Skin epidermis (tissue), 12 donors: Measurements from ENCODE around the gene CMTM4.
A peak's percentile ranks its signal among the peaks of the same experiment; 100 is the strongest.
"Not testable (repeated sequence)": the region's sequence is repeated elsewhere in the genome, so short reads cannot be mapped to it uniquely, and the experiment has no call there.

Experiments used
- H3K27ac ChIP-seq, 21 experiments: fragments of 200-600 bp; sonication (generic) in 11 of 21; one replicate each; pipeline ENCODE4 v1.5.0; 2020; ENCODE audit warnings: mild to moderate bottlenecking in 3 of 21, inconsistent platforms in 2 of 21, moderate library complexity in 2 of 21
- H3K4me3 ChIP-seq, 7 experiments: fragments of 200-600 bp; sonication (generic) in 2 of 7; one replicate each; pipeline ENCODE4 v1.5.0; 2020; ENCODE audit warnings: inconsistent platforms in 2 of 7, mild to moderate bottlenecking in 2 of 7, moderate library complexity in 1 of 7

Gene CMTM4

GRCh38 chr16:66623755-66624154 lies 72.8 kb downstream of the CMTM4 start:
- no peak overlapping the region for H3K4me3 ChIP-seq
- no peak overlapping the region for H3K27ac ChIP-seq

- Histone ChIP-seq H3K4me3 (no peak overlapping the region), H3K27ac (no peak overlapping the region)
These were observed 73.7 kb downstream of the CMTM4 start for GRCh38 chr16:66622863-66623262.

DNA sequence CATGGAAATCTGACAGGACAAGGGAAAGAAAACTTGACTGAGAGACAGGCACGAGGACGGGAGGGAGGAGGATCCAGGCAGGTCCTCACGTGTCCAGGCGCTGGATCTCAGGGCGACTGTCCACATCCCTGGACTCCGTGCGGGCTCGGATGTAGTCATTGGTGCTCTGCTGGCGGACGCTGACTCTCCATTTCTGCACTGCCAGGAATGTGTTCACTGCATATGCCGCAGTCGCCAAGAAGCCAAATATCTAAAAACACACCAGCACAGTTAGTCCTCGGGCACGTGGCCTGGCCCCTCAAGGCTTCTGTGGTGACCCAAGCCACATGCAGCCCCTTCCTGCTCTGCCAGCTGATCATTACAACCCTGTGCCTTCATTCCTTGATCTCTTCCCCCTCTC lies 74.6 kb downstream of the CMTM4 start:
- Histone ChIP-seq H3K27ac (peak overlapping the region in 2 of 21 experiments; percentile 4 to 5), H3K4me3 (no peak overlapping the region)

GRCh38 chr16:66620429-66620795 lies 76.1 kb downstream of the CMTM4 start:
- Histone ChIP-seq H3K4me3 (no peak overlapping the region), H3K27ac (peak overlapping the region in 7 of 21 experiments; percentile 38 to 80 (median 62))

GRCh38 chr16:66619534-66620428 lies 76.8 kb downstream of the CMTM4 start:
- H3K27ac ChIP-seq: peak overlapping the region in 15 of 21 experiments; percentile 41 to 80 (median 62)
- no peak overlapping the region for H3K4me3 ChIP-seq

DNA sequence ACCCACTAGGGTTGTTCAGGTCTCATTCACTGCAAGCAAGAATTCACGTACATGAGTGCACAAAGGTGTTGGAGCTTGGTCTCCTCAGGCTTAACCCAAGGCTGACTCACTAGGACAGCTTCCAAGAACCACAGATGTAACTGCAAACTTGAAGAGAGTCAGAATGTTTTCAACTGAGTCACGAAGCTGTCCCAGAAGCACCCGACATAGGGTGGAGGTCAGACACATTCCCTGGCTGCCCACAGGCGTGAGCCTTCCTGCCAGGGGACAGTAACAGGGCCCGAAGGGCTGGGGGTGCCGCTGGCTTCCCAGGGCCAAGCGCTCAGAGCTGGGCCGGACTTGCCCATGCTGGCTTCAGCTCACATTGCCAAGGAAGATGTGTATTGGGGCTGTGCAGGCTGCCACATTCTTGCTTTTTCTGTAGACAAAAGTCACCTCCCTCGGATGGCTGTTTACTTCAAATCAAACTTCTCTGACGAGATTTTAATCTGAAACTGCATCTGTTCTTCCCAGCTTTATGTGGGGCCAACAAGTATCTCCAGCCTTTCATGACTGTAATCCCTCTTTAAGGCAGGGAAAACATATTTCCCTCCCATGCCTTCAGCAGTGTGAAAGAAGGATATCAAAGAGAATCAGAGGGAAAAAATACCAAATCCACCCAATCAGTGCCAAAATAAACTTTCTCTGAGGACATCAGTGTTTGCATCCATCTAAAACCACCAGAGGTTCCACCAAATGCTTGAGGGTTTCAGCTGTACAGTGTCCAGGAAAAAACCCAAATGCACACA lies 77.8 kb downstream of the CMTM4 start:
- no peak overlapping the region for H3K4me3 ChIP-seq
- H3K27ac ChIP-seq: peak overlapping the region in 18 of 21 experiments; percentile 22 to 80 (median 58)

- Histone ChIP-seq H3K4me3 (no peak overlapping the region), H3K27ac (peak overlapping the region in 15 of 21 experiments; percentile 7 to 79 (median 56))
These were observed 78.8 kb downstream of the CMTM4 start for GRCh38 chr16:66617728-66618127.

- Histone ChIP-seq H3K4me3 (no peak overlapping the region), H3K27ac (peak overlapping the region in 3 of 21 experiments; percentile 51 to 79 (median 71))
These were observed 79.5 kb downstream of the CMTM4 start for GRCh38 chr16:66617010-66617434.

DNA sequence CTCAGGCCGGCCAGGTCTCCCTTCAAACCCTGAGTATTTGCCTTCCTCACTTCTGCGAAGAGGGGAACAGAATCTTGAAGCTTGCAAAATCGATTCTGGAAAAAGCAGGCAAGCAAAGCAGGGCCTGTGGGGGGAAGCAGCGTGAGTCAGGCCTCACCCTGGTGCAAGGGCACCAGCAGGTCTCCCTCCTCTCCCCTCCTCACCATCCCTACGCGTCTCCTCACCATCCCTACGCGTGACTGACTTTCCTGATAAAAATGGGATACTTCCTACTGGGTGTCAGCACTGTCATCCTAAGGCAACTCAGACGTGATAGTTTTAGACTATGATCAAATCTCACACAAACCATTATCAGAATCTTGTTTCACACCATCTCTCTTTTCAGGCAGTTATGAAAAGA lies 80.0 kb downstream of the CMTM4 start:
- Histone ChIP-seq H3K4me3 (no peak overlapping the region), H3K27ac (no peak overlapping the region)

DNA sequence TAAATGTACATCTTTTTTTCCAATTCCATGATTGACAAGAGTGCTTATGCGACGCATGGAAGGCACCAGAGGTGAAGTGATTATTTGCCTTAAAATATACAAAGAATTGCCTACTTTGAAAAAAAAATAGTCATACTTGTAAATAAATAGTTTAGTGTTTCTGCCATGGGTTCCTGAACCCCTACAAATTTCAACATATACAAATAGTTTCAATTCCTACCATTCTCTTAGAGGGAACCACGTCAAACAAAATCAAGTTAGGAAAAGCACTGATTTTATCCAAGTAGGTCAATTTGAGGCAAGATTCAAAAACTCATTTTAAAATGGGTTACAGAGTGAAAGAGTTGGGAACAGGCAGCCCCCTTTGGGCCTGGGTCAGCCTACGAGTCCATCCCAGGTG lies 80.4 kb downstream of the CMTM4 start:
- H3K27ac ChIP-seq: no peak overlapping the region
- no peak overlapping the region for H3K4me3 ChIP-seq

DNA sequence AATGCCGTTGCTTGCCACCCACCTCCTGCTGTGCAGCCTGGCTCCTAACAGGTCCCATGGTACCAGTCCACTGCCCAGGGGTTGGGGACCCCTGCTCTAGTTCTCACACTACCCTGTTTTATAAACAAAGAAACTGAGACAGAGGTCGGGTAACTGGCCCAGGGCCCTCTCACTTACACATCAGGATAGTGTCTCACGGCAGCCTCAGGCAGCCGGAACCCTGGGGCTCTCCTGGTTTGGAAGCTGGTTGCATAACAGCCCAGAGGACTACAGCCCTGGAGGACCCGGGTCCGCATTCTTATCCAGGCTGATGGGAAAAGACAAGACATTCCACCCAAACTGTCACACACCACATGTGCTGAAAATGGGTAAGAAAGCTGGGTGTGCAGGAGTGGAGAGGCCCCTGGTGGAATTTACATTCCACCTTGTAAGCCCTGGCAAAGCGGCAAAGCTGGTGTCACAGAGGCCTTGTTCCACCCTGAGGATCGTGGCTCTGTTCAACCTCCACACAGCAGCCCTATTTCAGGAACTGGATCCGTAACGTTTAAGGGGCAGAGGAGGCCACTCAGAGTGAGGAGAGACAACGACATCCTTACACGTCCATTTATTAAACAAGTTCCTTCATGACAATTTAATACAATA lies 82.3 kb downstream of the CMTM4 start:
- H3K4me3 ChIP-seq: no peak overlapping the region
- H3K27ac ChIP-seq: no peak overlapping the region

DNA sequence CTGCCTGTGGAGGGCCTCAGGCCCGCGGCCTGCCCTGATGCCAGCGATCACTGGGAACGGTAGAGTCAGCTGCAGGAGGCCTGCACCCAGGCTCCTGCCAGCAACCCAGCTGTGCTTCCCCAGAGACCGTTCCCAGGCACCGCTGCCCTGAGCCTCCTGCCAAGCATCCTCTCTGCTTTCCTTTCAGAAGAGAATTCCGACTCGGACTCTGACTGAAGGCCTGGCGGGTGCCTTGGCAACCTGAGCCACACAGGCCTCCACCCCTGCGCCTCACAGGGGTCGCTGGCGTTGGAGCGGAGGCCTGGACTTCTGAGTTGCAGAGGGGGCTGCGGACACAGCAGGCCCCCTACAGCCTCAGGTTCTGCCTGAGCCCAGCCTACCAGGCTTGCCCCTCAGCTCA lies 84.1 kb downstream of the CMTM4 start:
- H3K27ac ChIP-seq: no peak overlapping the region

DNA sequence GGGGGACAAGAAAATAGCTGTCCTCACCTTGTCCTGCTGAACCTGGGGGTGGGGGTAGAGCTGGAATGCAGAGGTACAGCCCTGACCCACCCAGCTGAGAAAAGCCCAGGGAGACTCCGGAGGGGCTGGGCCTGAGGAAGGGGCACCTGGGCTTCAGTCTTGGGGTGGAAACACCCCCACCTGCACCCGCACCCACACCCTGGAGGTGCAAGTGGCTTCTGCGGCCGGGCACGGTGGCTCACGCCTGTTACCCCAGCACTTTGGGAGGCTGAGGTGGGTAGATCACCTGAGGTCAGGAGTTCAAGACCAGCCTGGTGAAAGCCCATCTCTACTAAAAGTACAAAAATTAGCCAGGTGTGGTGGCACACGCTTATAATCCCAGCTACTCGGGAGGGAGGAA lies 84.6 kb downstream of the CMTM4 start:
- H3K27ac ChIP-seq, H3K4me3 ChIP-seq: not testable (repeated sequence)

More for the DNA sequence above, 84.1 kb downstream of the CMTM4 start:
- H3K4me3 ChIP-seq: no peak overlapping the region

GRCh38 chr16:66610111-66610820 lies 86.3 kb downstream of the CMTM4 start:
- no peak overlapping the region for H3K4me3 ChIP-seq
- H3K27ac ChIP-seq: peak overlapping the region in 4 of 21 experiments; percentile 11 to 44 (median 28)

GRCh38 chr16:66609139-66609510 lies 87.4 kb downstream of the CMTM4 start:
- Histone ChIP-seq H3K4me3 (no peak overlapping the region), H3K27ac (peak overlapping the region in 9 of 21 experiments; percentile 4 to 68 (median 35))

DNA sequence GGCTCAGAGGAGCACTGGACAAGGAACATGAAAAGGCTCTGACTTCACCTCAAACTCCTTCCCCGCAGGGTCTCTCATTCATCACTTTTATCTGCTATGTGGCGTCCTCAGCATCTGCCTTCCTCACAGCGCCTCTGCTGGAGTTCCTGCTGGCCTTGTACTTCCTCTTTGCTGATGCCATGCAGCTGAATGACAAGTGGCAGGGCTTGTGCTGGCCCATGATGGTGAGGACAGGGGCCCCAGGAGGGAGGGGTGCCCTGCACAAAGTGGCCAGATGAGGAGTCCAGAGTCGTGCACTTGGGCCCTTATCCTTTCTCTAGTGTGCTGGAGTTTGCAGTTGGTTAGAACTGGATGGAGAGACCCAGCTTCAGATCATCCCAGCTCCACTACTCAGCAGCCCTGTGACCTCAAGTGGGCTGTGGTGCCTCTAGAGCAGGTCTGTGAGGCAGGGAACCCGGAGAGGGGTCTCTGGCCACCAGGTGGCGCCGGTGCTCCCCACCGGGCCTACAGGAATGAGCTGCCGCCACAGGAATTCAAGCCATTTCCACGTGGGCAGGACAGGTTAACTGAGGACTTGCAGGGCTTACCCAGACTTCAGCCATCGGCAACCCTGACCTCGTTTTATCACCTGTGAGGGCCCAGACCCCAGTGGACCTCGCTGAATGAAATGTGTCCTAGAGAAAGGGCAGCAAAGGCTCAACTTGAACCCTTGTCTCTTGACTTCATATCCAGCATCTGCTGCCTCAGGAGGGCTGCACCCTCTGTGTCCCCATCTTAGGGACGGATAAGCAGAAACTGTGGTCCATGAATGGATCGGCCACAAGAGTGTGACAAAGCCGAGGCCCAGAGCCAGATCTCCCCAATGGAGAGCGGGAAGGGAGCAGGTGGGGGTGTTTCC lies 88.1 kb downstream of the CMTM4 start:
- Histone ChIP-seq H3K4me3 (no peak overlapping the region), H3K27ac (peak overlapping the region in 9 of 21 experiments; percentile 4 to 68 (median 35))

- peak overlapping the region; percentile 65 to 98 (median 84) for H3K4me3 ChIP-seq
- peak overlapping the region in 19 of 21 experiments; percentile 76 to 99 (median 93) for H3K27ac ChIP-seq
These were observed 90.4 kb downstream of the CMTM4 start for GRCh38 chr16:66605979-66606751.
